ENCODE data around the gene TAF4B. TPM values are rescaled to one million over a fixed set of nuclear protein-coding genes. Genes with fewer than 3 reads are reported as not detected.

TAF4B gene
- total RNA-seq, 4 donors from 2014 or later: 6.1 to 11.8 (median 7.6) TPM

GRCh38 chr18:26356045-26356785 lies 130.0 kb downstream of the TAF4B start:
- Histone ChIP-seq H3K27ac (no peak overlapping the region), H3K4me3 (no peak overlapping the region), H3K27me3 (no peaks in the 10 kb centered on the region), H3K4me1 (no peaks in the 10 kb centered on the region), H3K36me3 (peaks cover 0 to 7% of the 10 kb centered on the region in 2 donors), H3K9me3 (no peaks in the 10 kb centered on the region)
- TF ChIP-seq EP300 (IDR thresholded peaks at IDR 0.05): no peak
- TF ChIP-seq POLR2AphosphoS5 (IDR thresholded peaks at IDR 0.05): no peak
- TF ChIP-seq CTCF (IDR thresholded peaks at IDR 0.05): no peak
- TF ChIP-seq POLR2A (IDR thresholded peaks at IDR 0.05): no peak
- 74 to 81% methylated on average over 4 of the region's 4 CpGs for WGBS, 2 donors (ENCODE audit: low coverage in 1 of 2)
- no peak for ATAC-seq

DNA sequence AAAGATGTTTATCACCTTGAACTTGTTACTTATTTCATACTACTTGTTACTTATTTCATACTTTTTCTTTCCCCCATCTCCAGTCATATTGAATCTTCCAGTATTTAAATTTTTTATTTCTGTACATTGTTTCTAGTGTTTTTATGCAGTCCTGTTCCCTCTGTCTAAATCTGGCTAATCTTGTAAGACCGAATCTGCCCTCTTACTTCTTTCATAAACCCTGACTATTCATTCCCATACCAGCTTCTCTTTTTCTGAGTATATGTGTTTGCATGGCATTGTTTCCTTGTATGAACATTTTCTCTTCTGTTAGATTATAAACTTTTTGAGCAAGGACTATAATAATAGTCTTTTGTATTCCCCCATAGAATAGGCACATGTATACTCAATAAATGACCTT lies 131.7 kb downstream of the TAF4B start:
- Histone ChIP-seq H3K36me3 (peaks cover 0 to 7% of the 10 kb centered on the region in 2 donors), H3K27ac (no peak overlapping the region), H3K4me3 (no peak overlapping the region), H3K4me1 (no peaks in the 10 kb centered on the region), H3K9me3 (no peaks in the 10 kb centered on the region), H3K27me3 (no peaks in the 10 kb centered on the region)
- no peak for ATAC-seq
- TF ChIP-seq EP300 (IDR thresholded peaks at IDR 0.05) (no peak), POLR2AphosphoS5 (IDR thresholded peaks at IDR 0.05) (no peak), POLR2A (IDR thresholded peaks at IDR 0.05) (no peak), CTCF (IDR thresholded peaks at IDR 0.05) (no peak)
- 75 to 80% methylated on average over 1 of the region's 1 CpG for WGBS, 2 donors (ENCODE audit: low coverage in 1 of 2)

- Histone ChIP-seq H3K4me1 (no peaks in the 10 kb centered on the region), H3K27me3 (no peaks in the 10 kb centered on the region), H3K9me3 (no peaks in the 10 kb centered on the region), H3K27ac (no peak overlapping the region), H3K36me3 (peaks cover 0 to 9% of the 10 kb centered on the region in 2 donors), H3K4me3 (no peak overlapping the region)
- no peak for TF ChIP-seq POLR2AphosphoS5 (IDR thresholded peaks at IDR 0.05)
- TF ChIP-seq POLR2A (IDR thresholded peaks at IDR 0.05): no peak
- TF ChIP-seq CTCF (IDR thresholded peaks at IDR 0.05): no peak
- TF ChIP-seq EP300 (IDR thresholded peaks at IDR 0.05): no peak
- no peak for ATAC-seq
Measured at GRCh38 chr18:26362021-26362420, 135.8 kb downstream of the TAF4B start.

DNA sequence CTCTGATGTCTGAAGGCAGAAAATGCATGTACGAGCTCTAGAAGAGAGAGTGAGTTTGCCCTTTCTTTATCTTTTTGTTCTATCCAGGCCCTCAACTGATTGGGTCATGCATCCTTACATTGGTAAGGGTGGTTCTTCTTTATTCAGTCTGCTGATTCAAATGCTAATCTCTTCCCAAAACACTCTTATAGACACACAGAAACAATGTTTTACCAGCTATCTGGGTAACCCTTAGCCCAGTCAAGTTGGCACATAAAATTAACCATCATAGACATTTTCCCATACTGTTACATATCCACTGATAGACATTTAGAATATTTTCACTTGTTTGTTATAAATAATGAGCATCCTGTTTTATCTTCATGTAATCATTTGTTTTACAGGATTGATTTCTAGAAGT lies 141.2 kb downstream of the TAF4B start:
- TF ChIP-seq POLR2AphosphoS5 (IDR thresholded peaks at IDR 0.05): no peak
- TF ChIP-seq POLR2A (IDR thresholded peaks at IDR 0.05): no peak
- TF ChIP-seq CTCF (IDR thresholded peaks at IDR 0.05): no peak
- TF ChIP-seq EP300 (IDR thresholded peaks at IDR 0.05): no peak
- H3K4me3 ChIP-seq: no peak overlapping the region
- no peaks in the 10 kb centered on the region for H3K27me3 ChIP-seq
- peaks cover 0 to 12% of the 10 kb centered on the region in 2 donors for H3K36me3 ChIP-seq
- no peaks in the 10 kb centered on the region for H3K9me3 ChIP-seq
- H3K27ac ChIP-seq: no peak overlapping the region
- ATAC-seq: no peak
- H3K4me1 ChIP-seq: no peaks in the 10 kb centered on the region
- 100% methylated on average over 1 of the region's 1 CpG for WGBS, 2 donors (ENCODE audit: low coverage in 1 of 2)

- ATAC-seq: no peak
- Histone ChIP-seq H3K27me3 (no peaks in the 10 kb centered on the region), H3K4me3 (no peak overlapping the region), H3K9me3 (no peaks in the 10 kb centered on the region), H3K36me3 (peaks cover 0 to 12% of the 10 kb centered on the region in 2 donors), H3K27ac (no peak overlapping the region), H3K4me1 (no peaks in the 10 kb centered on the region)
- 89 to 100% methylated on average over 1 of the region's 1 CpG for WGBS, 2 donors (ENCODE audit: low coverage in 1 of 2)
- TF ChIP-seq CTCF (IDR thresholded peaks at IDR 0.05) (no peak), POLR2AphosphoS5 (IDR thresholded peaks at IDR 0.05) (no peak), EP300 (IDR thresholded peaks at IDR 0.05) (no peak), POLR2A (IDR thresholded peaks at IDR 0.05) (no peak)
Measured at GRCh38 chr18:26370037-26370436, 143.8 kb downstream of the TAF4B start.
